ENCODE measurements around the gene ARHGEF10L. TPM values are rescaled to one million over a fixed set of nuclear protein-coding genes. Genes with fewer than 3 reads are reported as not detected.
A peak's percentile ranks its signal among the peaks of the same experiment; 100 is the strongest.
"Not testable (repeated sequence)": the region's sequence is repeated elsewhere in the genome, so short reads cannot be mapped to it uniquely, and the experiment has no call there.

The ARHGEF10L gene, protein sequence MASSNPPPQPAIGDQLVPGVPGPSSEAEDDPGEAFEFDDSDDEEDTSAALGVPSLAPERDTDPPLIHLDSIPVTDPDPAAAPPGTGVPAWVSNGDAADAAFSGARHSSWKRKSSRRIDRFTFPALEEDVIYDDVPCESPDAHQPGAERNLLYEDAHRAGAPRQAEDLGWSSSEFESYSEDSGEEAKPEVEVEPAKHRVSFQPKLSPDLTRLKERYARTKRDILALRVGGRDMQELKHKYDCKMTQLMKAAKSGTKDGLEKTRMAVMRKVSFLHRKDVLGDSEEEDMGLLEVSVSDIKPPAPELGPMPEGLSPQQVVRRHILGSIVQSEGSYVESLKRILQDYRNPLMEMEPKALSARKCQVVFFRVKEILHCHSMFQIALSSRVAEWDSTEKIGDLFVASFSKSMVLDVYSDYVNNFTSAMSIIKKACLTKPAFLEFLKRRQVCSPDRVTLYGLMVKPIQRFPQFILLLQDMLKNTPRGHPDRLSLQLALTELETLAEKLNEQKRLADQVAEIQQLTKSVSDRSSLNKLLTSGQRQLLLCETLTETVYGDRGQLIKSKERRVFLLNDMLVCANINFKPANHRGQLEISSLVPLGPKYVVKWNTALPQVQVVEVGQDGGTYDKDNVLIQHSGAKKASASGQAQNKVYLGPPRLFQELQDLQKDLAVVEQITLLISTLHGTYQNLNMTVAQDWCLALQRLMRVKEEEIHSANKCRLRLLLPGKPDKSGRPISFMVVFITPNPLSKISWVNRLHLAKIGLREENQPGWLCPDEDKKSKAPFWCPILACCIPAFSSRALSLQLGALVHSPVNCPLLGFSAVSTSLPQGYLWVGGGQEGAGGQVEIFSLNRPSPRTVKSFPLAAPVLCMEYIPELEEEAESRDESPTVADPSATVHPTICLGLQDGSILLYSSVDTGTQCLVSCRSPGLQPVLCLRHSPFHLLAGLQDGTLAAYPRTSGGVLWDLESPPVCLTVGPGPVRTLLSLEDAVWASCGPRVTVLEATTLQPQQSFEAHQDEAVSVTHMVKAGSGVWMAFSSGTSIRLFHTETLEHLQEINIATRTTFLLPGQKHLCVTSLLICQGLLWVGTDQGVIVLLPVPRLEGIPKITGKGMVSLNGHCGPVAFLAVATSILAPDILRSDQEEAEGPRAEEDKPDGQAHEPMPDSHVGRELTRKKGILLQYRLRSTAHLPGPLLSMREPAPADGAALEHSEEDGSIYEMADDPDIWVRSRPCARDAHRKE (N-terminal part only)
- total RNA-seq, result 16.8 and 18.7 TPM in 2 replicates

DNA sequence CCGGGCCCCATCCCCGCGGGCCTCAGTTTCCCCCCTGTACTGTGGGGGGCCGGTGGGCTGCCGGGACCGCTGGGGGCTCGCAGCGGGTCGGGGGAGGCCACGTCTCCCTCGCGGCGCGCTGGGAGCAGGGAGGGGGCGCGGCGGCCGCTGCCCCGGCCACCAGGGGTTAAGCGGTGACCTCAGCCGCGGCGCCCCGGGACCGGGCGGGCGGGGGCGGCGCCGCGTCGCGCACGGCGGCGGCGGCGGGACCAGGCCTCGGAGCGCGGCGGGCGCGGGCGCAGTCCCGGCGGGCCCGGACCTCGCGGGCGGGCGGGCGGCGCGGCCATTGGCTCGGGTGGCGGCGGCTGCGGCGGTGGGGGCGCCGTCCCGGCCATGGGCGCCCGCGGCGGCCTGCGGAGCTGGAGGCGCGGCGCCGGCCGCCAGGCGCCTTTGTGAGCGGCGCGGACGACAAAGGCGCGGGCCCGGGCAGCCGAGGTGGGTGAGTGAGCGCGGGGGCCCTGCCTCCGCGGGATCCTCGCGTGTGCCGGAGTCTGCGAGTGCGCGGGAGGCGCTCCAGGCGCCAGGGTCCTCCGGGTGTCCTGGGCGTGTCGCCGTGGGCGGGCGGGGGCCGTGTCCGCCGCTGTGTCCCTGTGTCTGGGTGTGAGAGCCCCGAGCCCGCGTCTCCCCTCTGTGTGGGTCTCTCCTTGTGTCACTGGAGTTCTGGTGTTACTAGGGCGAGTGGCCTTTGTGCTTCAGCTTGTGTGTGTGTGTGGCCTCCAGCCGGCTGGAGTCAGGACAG, at the start of gene ARHGEF10L:
Gene ARHGEF10L (plus strand): TSS at position 222 of the 778 bp plus-strand sequence. CDS start 40,898 bp downstream, outside the sequence.
- peak within 1 kb of the TSS; percentile 74 for H3K4me3 ChIP-seq (ENCODE audit: low read depth, low read length)
- TF ChIP-seq, protein P1, sequence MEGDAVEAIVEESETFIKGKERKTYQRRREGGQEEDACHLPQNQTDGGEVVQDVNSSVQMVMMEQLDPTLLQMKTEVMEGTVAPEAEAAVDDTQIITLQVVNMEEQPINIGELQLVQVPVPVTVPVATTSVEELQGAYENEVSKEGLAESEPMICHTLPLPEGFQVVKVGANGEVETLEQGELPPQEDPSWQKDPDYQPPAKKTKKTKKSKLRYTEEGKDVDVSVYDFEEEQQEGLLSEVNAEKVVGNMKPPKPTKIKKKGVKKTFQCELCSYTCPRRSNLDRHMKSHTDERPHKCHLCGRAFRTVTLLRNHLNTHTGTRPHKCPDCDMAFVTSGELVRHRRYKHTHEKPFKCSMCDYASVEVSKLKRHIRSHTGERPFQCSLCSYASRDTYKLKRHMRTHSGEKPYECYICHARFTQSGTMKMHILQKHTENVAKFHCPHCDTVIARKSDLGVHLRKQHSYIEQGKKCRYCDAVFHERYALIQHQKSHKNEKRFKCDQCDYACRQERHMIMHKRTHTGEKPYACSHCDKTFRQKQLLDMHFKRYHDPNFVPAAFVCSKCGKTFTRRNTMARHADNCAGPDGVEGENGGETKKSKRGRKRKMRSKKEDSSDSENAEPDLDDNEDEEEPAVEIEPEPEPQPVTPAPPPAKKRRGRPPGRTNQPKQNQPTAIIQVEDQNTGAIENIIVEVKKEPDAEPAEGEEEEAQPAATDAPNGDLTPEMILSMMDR (IDR thresholded peaks at IDR 0.05; ENCODE audit: insufficient read depth, low read depth, low read length), result no peak
- DNase-seq (ENCODE audit: low read depth), result no peak

DNA sequence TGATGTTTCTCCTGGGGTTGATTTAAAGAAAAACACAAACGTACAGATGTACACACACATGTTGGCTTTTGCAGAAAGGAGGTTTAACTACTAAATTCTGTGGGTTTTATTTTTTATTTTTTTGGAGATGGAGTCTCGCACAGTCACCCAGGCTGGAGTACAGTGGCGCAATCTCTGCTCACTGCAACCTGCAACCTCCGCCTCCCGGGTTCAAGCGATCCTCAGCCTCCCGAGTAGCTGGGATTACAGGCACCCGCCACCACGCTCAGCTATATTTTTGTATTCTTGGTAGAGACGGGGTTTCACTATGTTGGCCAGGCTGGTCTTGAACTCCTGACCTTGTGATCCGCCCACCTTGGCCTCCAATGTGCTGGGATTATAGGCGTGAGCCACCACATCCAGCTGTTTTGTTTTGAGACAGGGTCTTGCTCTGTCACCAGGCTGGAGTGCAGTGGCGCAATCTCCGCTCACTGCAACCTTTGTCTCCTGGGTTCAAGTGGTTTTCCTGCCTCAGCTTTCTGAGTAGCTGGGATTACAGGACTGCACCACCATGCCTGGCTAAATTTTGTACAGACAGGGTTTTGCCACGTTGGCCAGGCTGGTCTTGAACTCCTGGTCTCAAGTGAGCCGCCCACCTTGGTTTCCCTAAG, 49.6 kb upstream of the ARHGEF10L start:
- DNase-seq (ENCODE audit: low read depth); H3K4me3 ChIP-seq (ENCODE audit: low read depth, low read length): not testable (repeated sequence)

DNA sequence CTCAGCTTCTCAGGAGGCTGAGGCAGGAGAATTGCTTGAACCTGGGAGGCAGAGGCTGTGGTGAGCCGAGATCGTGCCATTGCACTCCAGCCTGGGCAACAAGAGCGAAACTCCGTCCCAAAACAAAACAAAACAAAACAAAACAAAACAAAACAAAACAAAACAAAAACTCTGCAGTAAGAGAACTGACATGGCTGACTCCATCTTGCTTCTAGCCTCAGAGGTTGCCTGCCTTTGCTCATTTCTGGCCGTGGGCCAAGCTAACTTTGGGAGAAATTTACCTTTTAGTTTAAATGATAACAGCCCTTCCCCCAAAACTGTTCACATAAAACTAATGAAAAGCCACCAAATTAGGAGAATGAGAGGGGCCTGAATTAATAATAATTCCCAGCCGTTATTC, 48.8 kb upstream of the ARHGEF10L start:
- not testable (repeated sequence) for H3K4me3 ChIP-seq (ENCODE audit: low read depth, low read length); DNase-seq (ENCODE audit: low read depth)

DNA sequence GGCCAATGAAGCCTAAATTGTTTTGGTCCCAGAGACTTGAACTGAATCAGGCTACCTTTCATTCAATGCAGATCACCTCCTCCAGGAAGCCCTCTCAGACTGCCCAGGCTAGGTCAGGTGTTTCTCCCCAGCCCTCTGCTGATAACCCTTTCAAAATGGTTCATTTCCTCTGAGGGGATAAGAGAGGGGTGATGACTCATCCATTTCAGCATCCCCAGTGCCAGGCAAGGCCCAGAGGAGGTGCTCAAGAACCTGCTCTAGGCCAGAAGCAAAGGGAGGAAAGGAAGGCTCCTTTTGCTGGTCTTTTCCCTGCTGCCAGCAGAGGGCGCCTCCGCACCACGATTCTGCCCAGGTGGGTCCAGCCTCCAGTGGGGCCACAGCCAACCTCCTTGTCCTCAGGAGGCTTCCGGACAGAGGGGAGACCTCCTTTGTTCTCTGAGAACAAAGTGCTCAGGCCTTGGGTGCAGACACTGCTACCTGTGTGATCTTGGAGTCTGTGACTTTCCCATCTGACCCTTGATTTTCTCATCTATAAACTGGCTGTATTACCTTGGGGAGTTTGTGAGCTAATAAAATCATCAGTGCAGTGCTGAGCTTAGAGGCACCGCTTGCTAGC, 45.3 kb upstream of the ARHGEF10L start:
- no peak overlapping the region for H3K4me3 ChIP-seq (ENCODE audit: low read depth, low read length)
- TF ChIP-seq, protein P1 (IDR thresholded peaks at IDR 0.05; ENCODE audit: insufficient read depth, low read depth, low read length), result peak; percentile 93
- DNase-seq (ENCODE audit: low read depth), result peak; percentile 61

DNA sequence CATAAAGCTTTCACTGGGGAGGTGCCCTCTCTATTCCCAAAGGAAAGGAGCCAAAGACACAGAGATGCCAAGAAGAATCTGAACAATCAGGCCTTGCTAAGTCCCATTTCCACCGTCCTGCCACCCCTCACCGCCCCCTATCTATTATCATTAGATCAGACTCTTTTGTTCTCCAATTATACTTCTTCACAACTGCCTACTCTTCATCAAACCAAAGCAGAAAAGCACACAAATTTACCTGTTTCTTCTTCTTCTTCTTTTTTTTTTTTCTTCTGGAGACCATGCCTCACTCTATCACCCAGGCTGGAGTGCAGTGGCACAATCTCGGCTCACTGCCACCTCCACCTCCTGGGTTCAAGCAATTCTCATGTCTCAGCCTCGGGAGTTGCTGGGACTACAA, 43.1 kb upstream of the ARHGEF10L start:
- no peak overlapping the region for H3K4me3 ChIP-seq (ENCODE audit: low read depth, low read length)
- TF ChIP-seq, protein P1 (IDR thresholded peaks at IDR 0.05; ENCODE audit: insufficient read depth, low read depth, low read length), result no peak
- no peak for DNase-seq (ENCODE audit: low read depth)

DNA sequence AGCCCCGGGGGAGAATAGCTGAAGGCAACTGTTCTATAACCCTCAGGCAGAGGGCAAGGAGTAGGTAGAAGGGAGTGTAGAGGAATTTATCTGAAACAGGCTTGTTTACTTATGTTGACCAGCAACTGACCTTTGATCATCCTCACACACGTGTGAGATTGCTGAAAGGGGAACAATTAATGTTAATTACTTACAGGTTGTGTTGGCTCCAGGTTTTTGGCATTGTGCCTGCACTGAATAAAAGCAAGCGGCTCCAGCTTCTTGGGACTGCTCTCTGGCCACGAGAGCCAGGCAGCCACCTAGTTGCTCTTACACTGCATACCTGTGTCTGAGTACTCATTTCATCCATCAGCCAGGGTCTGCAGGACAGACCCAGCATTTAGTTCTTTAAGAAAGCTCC, 41.3 kb upstream of the ARHGEF10L start:
- peak; percentile 35 for DNase-seq (ENCODE audit: low read depth)
- no peak overlapping the region for H3K4me3 ChIP-seq (ENCODE audit: low read depth, low read length)
- TF ChIP-seq, protein P1 (IDR thresholded peaks at IDR 0.05; ENCODE audit: insufficient read depth, low read depth, low read length), result no peak
